Thyroid gland (tissue), 4 donors: Measurements from ENCODE around the gene LAMTOR1. TPM values are rescaled to one million over a fixed set of nuclear protein-coding genes. Genes with fewer than 3 reads are reported as not detected.

Source experiments
- DNase-seq, 2 donors: peaks; one replicate each; pipeline ENCODE4 v3.0.0-alpha.2; 2019
- H3K27ac ChIP-seq, 3 donors: fragments of 200-600 bp; sonication (generic); 1 replicate in 2 of 3; 2 replicates in 1 of 3; pipeline ENCODE4 v1.5.1; 2016 to 2019; ENCODE audit warnings: mild to moderate bottlenecking in 1 of 3, moderate library complexity in 1 of 3
- H3K27me3 ChIP-seq: fragments of 200-600 bp; sonication (generic); one replicate; pipeline ENCODE4 v1.5.1; 2019
- H3K36me3 ChIP-seq, 2 donors: fragments of 200-600 bp; sonication (generic); one replicate each; pipeline ENCODE4 v1.5.1; 2016 to 2019
- H3K4me1 ChIP-seq, 2 donors: fragments of 200-600 bp; sonication (generic); one replicate each; pipeline ENCODE4 v1.5.1; 2017 to 2019
- H3K4me3 ChIP-seq, 3 donors: fragments of 200-600 bp; sonication (generic); replicated peaks in 1 of 3; 1 replicate in 2 of 3; 2 replicates in 1 of 3; pipeline ENCODE4 v1.5.1; 2016; ENCODE audit warnings: mild to moderate bottlenecking in 1 of 3
- H3K9me3 ChIP-seq: fragments of 200-600 bp; sonication (generic); one replicate; pipeline ENCODE4 v1.5.1; 2017
- CTCF ChIP-seq, 6 experiments: fragments of 200-600 bp in 3 of 6; fragments of 450-650 bp in 3 of 6; sonication (generic) in 3 of 6; IDR thresholded peaks; one replicate each; pipeline ENCODE4 v1.5.1; 2016 to 2019; ENCODE audit warnings: antibody characterized with exemption in 6 of 6, mild to moderate bottlenecking in 2 of 6, inconsistent platforms in 1 of 6, moderate library complexity in 1 of 6
- POLR2A ChIP-seq, 2 donors: fragments of 450-650 bp; IDR thresholded peaks; one replicate each; pipeline ENCODE4 v1.6.1; 2017; ENCODE audit warnings: antibody characterized with exemption in 2 of 2, mild to moderate bottlenecking in 2 of 2, moderate library complexity in 1 of 2
- WGBS, 2 donors: methylation state at CpG; one replicate each; pipeline ENCODE4 v1.1.5; 2017; 5-methylcytosine and 5-hydroxymethylcytosine counted together
- intact Hi-C: fragments of 100-400 bp; cut with DNase I; formaldehyde crosslinking; loops from one replicate; pipeline ENCODE4 v1.15.1; 2023
- total RNA-seq, 4 donors: library from RNA; depleted of rRNA; stranded (reverse); fragments of >200 nt; gene quantifications; one replicate each; pipeline ENCODE4 v1.2.3, GENCODE V29; 2016

Gene LAMTOR1
- total RNA-seq, 4 donors from 2014 or later: 127 to 204 (median 182) TPM

GRCh38 chr11:72112143-72112977, 9.3 kb upstream of the LAMTOR1 start, which contains the start of gene ANAPC15:
Gene ANAPC15, minus strand, starts transcription at chr11:72112695. Its CDS starts 1,419 bp downstream, at chr11:72111276.
- Histone ChIP-seq H3K27me3 (no peaks in the 10 kb centered on the region), H3K27ac (peak within 1 kb of the TSS; percentile 92 to 98 (median 98)), H3K9me3 (no peaks in the 10 kb centered on the region), H3K4me1 (peaks cover 9 to 15% of the 10 kb centered on the region in 2 donors), H3K4me3 (peak within 1 kb of the TSS in 2 of 3 donors; percentile 4 to 44), H3K36me3 (no peaks in the 10 kb centered on the region)
- peak; percentile 99 to 100 for DNase-seq
- intact Hi-C loops: no loop called here
- 1% methylated on average over 40 to 49 of the region's 49 CpGs for WGBS, 2 donors
- TF ChIP-seq CTCF (IDR thresholded peaks at IDR 0.05) (peak in 1 of 6 experiments; percentile 10), POLR2A (IDR thresholded peaks at IDR 0.05) (peak; percentile 82 to 99)

GRCh38 chr11:72111300-72112142, 8.4 kb upstream of the LAMTOR1 start:
- 2 to 3% methylated on average over 9 to 10 of the region's 10 CpGs for WGBS, 2 donors
- H3K27me3 ChIP-seq: no peaks in the 10 kb centered on the region

GRCh38 chr11:72105888-72106287, 2.8 kb upstream of the LAMTOR1 start, which contains the start of gene TOMT:
Gene TOMT, plus strand, starts transcription at chr11:72105924. Its CDS starts 28 bp downstream, at chr11:72105952.
- intact Hi-C loops: loop anchor here (10.0 kb wide), 2 partner anchors 119 to 329 kb away; partner anchors contain the start of genes CLPB and INPPL1
- DNase-seq: no peak

More at GRCh38 chr11:72111300-72112142, 8.4 kb upstream of the LAMTOR1 start:
- peak overlapping the region in 2 of 3 donors; percentile 4 to 26 for H3K4me3 ChIP-seq
- no peaks in the 10 kb centered on the region for H3K36me3 ChIP-seq
- DNase-seq: no peak
- intact Hi-C loops: no loop called here
- no peaks in the 10 kb centered on the region for H3K9me3 ChIP-seq
- peak overlapping the region; percentile 92 to 98 (median 98) for H3K27ac ChIP-seq
- H3K4me1 ChIP-seq: peaks cover 9 to 15% of the 10 kb centered on the region in 2 donors
- peak in 1 of 6 experiments; percentile 10 for TF ChIP-seq CTCF (IDR thresholded peaks at IDR 0.05)
- no peak for TF ChIP-seq POLR2A (IDR thresholded peaks at IDR 0.05)

GRCh38 chr11:72103754-72104167, 664 bp upstream of the LAMTOR1 start:
- Histone ChIP-seq H3K4me3 (peak overlapping the region in 1 of 3 donors; percentile 76), H3K27ac (peak overlapping the region; percentile 92 to 98 (median 96)), H3K27me3 (no peaks in the 10 kb centered on the region), H3K9me3 (no peaks in the 10 kb centered on the region), H3K36me3 (peaks cover 3 to 5% of the 10 kb centered on the region in 2 donors), H3K4me1 (peaks cover 14 to 34% of the 10 kb centered on the region in 2 donors)
- TF ChIP-seq POLR2A (IDR thresholded peaks at IDR 0.05) (no peak), CTCF (IDR thresholded peaks at IDR 0.05) (no peak)
- intact Hi-C loops: loop anchor here (10.0 kb wide), 2 partner anchors 121 to 331 kb away; partner anchors contain the start of genes CLPB and INPPL1
- 76 to 83% methylated on average over 11 of the region's 11 CpGs for WGBS, 2 donors
- no peak for DNase-seq

More at GRCh38 chr11:72105888-72106287, 2.8 kb upstream of the LAMTOR1 start, which contains the start of gene TOMT:
- 97% methylated on average over 7 to 11 of the region's 14 CpGs for WGBS, 2 donors
- Histone ChIP-seq H3K4me3 (no peak within 1 kb of the TSS), H3K27ac (no peak within 1 kb of the TSS), H3K36me3 (no peaks in the 10 kb centered on the region), H3K4me1 (peaks cover 14 to 21% of the 10 kb centered on the region in 2 donors), H3K9me3 (no peaks in the 10 kb centered on the region), H3K27me3 (no peaks in the 10 kb centered on the region)
- no peak for TF ChIP-seq POLR2A (IDR thresholded peaks at IDR 0.05)
- no peak for TF ChIP-seq CTCF (IDR thresholded peaks at IDR 0.05)
